ENCODE data around the gene SLC25A24.
"Not testable (repeated sequence)": the region's sequence is repeated elsewhere in the genome, so short reads cannot be mapped to it uniquely, and the experiment has no call there.

The SLC25A24 gene

GRCh38 chr1:108199781-108200686 lies at the start of gene SLC25A24:
TSS of gene SLC25A24 (minus strand) at chr1:108200343. CDS start at chr1:108200138, 205 bp downstream.
- TF ChIP-seq PPARA (CRISPR knock-in tag; IDR thresholded peaks at IDR 0.05; ENCODE audit: borderline replicate concordance) (no peak), TSHZ2 (CRISPR knock-in tag; IDR thresholded peaks at IDR 0.05) (peak; percentile 22; the same call in 1 of the 2 replicates), PATZ1 (CRISPR knock-in tag; IDR thresholded peaks at IDR 0.05; ENCODE audit: borderline replicate concordance) (no peak), OSR1 (CRISPR knock-in tag; IDR thresholded peaks at IDR 0.05) (no peak), ZNF8 (CRISPR knock-in tag; IDR thresholded peaks at IDR 0.05) (no peak), ZNF565 (CRISPR knock-in tag; conservative IDR thresholded peaks at IDR 0.05; ENCODE audit: low read depth) (0 out of 2 replicates have a peak, but pooled peaks have one; percentile 50)
- ATAC-seq = peak; percentile 93

- ATAC-seq = not testable (repeated sequence)
These were observed 43.8 kb upstream of the SLC25A24 start, which contains the start of gene NBPF4 for GRCh38 chr1:108243976-108244375. TSS of gene NBPF4 (minus strand) at chr1:108244076. CDS start at chr1:108243761, 315 bp downstream.

GRCh38 chr1:108239426-108239825 lies 39.3 kb upstream of the SLC25A24 start:
- ATAC-seq = not testable (repeated sequence)

GRCh38 chr1:108235308-108235707 lies 35.2 kb upstream of the SLC25A24 start:
- not testable (repeated sequence) for ATAC-seq

- not testable (repeated sequence) for ATAC-seq
These were observed 32.0 kb upstream of the SLC25A24 start for GRCh38 chr1:108232183-108232582.

- not testable (repeated sequence) for ATAC-seq
These were observed 29.8 kb upstream of the SLC25A24 start for GRCh38 chr1:108229976-108230375.

GRCh38 chr1:108227772-108228171 lies 27.6 kb upstream of the SLC25A24 start:
- not testable (repeated sequence) for ATAC-seq

- ATAC-seq = not testable (repeated sequence)
These were observed 26.7 kb upstream of the SLC25A24 start for GRCh38 chr1:108226855-108227254.

- not testable (repeated sequence) for ATAC-seq
These were observed 23.1 kb upstream of the SLC25A24 start for GRCh38 chr1:108223226-108223625.

GRCh38 chr1:108217515-108218174 lies 17.5 kb upstream of the SLC25A24 start:
- not testable (repeated sequence) for ATAC-seq

GRCh38 chr1:108217007-108217406 lies 16.9 kb upstream of the SLC25A24 start:
- not testable (repeated sequence) for ATAC-seq

GRCh38 chr1:108216028-108216890 lies 16.1 kb upstream of the SLC25A24 start:
- ATAC-seq = not testable (repeated sequence)

- ATAC-seq = peak; percentile 78
These were observed 14.7 kb upstream of the SLC25A24 start for GRCh38 chr1:108214641-108215465.
